22Rv1 (cell line): Measurements from ENCODE around the gene GSX2.

Source experiments
- ZFX ChIP-seq: fragments of 450-650 bp; IDR thresholded peaks from 2 replicates; pipeline ENCODE4 v1.6.1; 2017; ENCODE audit warnings: antibody characterized with exemption, borderline replicate concordance
- TF ChIP-seq, protein P1 (sequence below): fragments of 450-650 bp; IDR thresholded peaks from 2 replicates; pipeline ENCODE4 v1.5.1; 2017; ENCODE audit warnings: mild to moderate bottlenecking

DNA sequence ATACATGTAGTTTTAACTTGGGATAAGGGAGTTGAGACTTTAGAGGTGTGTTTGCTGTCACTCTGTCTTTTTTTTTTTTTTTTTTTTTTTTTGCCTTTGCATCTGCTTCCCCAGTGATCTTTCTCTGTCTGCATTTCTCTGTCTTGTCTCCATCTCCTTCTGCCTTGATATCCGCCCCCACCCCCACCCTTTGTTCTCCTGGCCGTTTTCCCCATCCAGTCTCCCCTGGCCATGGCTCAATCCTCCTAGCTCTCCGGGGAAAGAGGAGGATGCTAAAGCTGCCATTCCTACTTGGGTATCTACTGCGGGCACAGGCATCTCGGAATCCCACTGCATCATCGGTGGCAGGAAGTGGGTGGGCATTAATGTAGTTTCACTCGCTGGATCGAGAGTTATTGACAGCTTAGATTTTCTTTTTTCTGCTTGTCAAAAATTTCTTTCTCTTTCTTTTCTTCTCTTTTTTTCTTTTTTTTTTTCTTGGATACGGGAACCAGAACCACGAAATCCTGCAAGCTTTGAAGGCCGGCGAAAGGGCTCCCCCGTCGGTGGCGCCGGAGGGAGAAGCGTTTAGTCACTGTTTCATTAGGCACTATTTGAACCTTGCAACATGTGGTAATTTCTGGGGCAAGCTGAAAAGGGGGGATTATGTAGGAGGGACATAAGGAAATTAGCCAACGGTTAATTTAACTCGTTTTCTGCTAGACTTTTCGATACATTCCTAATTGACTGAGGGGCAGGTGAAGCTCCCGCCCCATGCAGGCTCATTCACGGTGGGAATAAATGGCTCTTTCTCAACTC lies 8.2 kb downstream of the GSX2 start:
- TF ChIP-seq, protein P1, sequence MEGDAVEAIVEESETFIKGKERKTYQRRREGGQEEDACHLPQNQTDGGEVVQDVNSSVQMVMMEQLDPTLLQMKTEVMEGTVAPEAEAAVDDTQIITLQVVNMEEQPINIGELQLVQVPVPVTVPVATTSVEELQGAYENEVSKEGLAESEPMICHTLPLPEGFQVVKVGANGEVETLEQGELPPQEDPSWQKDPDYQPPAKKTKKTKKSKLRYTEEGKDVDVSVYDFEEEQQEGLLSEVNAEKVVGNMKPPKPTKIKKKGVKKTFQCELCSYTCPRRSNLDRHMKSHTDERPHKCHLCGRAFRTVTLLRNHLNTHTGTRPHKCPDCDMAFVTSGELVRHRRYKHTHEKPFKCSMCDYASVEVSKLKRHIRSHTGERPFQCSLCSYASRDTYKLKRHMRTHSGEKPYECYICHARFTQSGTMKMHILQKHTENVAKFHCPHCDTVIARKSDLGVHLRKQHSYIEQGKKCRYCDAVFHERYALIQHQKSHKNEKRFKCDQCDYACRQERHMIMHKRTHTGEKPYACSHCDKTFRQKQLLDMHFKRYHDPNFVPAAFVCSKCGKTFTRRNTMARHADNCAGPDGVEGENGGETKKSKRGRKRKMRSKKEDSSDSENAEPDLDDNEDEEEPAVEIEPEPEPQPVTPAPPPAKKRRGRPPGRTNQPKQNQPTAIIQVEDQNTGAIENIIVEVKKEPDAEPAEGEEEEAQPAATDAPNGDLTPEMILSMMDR: no peak
- no peak for TF ChIP-seq ZFX
